Spinal cord (tissue), 10 donors: ENCODE data around the gene SKI. TPM values are rescaled to one million over a fixed set of nuclear protein-coding genes. Genes with fewer than 3 reads are reported as not detected.

Experiments used
- DNase-seq, 6 donors: peaks; one replicate each; pipeline versions ENCODE4 v3.0.0 to v3.0.0-alpha.2; 2013 to 2015; ENCODE audit warnings: low spot score in 6 of 6, low read depth in 4 of 6
- H3K27ac ChIP-seq: one replicate; pipeline ENCODE4 v1.5.1; 2013; ENCODE audit warnings: low read depth, low read length, control low read depth
- H3K27me3 ChIP-seq: one replicate; pipeline ENCODE4 v1.6.1; 2013; ENCODE audit warnings: low read length; ENCODE audit not compliant: control insufficient read depth, insufficient read depth
- H3K36me3 ChIP-seq: one replicate; pipeline ENCODE4 v1.6.1; 2013; ENCODE audit warnings: low read length; ENCODE audit not compliant: control insufficient read depth, insufficient read depth
- H3K4me1 ChIP-seq: one replicate; pipeline ENCODE4 v1.6.1; 2013; ENCODE audit warnings: low read length; ENCODE audit not compliant: control insufficient read depth, insufficient read depth
- H3K4me3 ChIP-seq: one replicate; pipeline ENCODE4 v1.5.1; 2013; ENCODE audit warnings: low read depth, low read length, control low read depth
- H3K9me3 ChIP-seq: one replicate; pipeline ENCODE4 v1.6.1; 2013; ENCODE audit warnings: low read length; ENCODE audit not compliant: control insufficient read depth, insufficient read depth
- WGBS: methylation state at CpG from one replicate; pipeline ENCODE4 v1.1.5; 2013; ENCODE audit warnings: missing lambda C conversion rate; ENCODE audit not compliant: insufficient coverage; 5-methylcytosine and 5-hydroxymethylcytosine counted together
- polyA plus RNA-seq, 2 donors: library from polyadenylated mRNA; unstranded; fragments of 120-200 nt; gene quantifications; one replicate each; pipeline ENCODE4 v1.2.1, GENCODE V29; 2013; ENCODE audit not compliant: insufficient read length in 2 of 2
- total RNA-seq, 2 donors: library from RNA; depleted of rRNA in 1 of 2; stranded (reverse); fragments of 120-200 nt in 1 of 2; fragments of >200 nt in 1 of 2; gene quantifications; one replicate each; pipeline versions ENCODE4 v1.2.3 to v1.2.4, GENCODE V29; 2013 to 2014
- donor health status: healthy.

SKI gene
- total and polyA plus RNA-seq, 4 donors = 20.0 to 72.3 (median 46.2) TPM

DNA sequence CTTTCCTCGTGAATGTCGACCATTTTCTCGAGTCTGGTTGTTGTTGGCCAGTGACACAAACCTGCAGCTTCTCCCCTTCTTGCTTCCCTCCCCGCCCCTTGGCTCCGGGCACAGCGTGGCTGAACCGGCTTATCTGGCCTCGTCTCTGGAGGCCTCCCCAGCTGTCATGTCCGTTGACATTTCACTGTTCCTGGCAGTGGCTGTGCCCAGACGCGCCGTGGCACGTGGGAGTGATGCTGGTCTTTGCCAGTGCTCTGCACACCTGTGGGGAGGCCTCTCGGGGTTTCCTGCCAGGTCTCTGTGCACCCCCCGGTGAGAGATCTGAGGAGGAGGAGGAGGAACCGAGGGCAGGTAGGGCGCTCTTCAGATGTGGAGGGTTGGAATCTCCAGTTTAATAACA, 23.7 kb downstream of the SKI start:
- peaks cover 54% of the 10 kb centered on the region for H3K36me3 ChIP-seq
- 56% methylated on average over 13 of the region's 17 CpGs for WGBS
- H3K9me3 ChIP-seq = no peaks in the 10 kb centered on the region
- peaks cover 88% of the 10 kb centered on the region for H3K4me1 ChIP-seq
- H3K27me3 ChIP-seq = no peaks in the 10 kb centered on the region
- no peak overlapping the region for H3K4me3 ChIP-seq
- H3K27ac ChIP-seq = no peak overlapping the region
- DNase-seq = no peak

DNA sequence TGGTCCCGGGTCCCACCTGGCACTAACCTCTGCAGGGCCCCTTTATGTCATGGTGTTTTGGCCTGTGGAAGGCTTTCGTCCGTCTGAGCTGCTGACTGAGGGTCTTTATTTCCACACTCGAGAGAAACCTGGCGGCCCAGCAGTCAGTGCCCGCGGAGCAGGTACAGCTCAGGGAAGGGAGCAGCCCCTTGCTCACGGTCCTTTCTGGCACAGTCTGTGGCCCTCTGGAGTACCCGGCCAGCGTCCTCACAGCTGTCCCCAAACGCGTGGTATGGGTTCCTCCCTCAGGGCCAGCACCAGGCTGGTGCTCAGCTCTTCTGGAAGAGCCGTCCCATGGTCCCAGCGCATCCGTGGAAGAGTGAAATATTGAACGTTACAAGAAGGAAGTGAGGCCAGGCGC, 24.3 kb downstream of the SKI start:
- Histone ChIP-seq H3K36me3 (peaks cover 50% of the 10 kb centered on the region), H3K9me3 (no peaks in the 10 kb centered on the region), H3K4me1 (peaks cover 88% of the 10 kb centered on the region), H3K27ac (no peak overlapping the region), H3K27me3 (no peaks in the 10 kb centered on the region), H3K4me3 (no peak overlapping the region)
- WGBS = 81% methylated on average over 17 of the region's 17 CpGs
- DNase-seq = no peak

DNA sequence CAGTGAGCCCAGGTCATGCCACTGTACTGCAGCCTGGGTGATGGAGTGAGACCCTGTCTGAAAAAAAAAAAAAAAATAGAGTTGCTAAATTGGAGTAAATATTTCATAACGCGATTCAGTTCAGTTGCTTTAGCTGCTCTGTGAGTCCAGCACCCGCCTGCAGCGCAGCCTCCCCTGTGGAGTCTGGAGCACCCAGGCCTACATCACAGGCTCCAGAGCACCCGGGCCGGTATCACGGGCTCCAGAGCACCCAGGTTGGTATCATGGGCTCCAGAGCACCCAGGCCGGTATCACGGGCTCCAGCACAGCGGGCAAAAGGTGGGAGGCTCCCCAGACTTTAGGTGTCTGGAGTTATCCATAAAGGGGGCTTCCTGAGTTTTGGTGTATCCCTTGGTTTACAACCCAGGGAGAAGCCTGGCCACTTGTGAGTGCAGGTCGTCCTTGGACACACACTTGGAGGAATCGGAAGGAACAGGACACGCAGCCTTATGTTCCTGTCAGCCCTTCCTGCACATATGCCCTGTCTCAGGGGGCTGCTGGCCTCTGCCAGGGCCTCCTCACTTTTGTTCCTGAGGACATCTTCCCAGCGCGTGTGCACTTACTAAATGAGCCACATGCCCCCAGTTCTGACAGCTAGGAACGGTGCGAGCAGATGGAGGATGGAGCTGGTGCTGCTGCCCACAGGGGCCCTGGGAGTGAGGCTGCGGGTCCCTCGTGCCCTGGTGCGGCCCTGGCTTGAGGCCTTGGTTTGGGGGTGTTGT, 25.1 kb downstream of the SKI start:
- no peak for DNase-seq
- WGBS = 93% methylated on average over 19 of the region's 20 CpGs
- Histone ChIP-seq H3K36me3 (peaks cover 44% of the 10 kb centered on the region), H3K27ac (no peak overlapping the region), H3K4me1 (peaks cover 88% of the 10 kb centered on the region), H3K27me3 (no peaks in the 10 kb centered on the region), H3K4me3 (no peak overlapping the region), H3K9me3 (no peaks in the 10 kb centered on the region)

DNA sequence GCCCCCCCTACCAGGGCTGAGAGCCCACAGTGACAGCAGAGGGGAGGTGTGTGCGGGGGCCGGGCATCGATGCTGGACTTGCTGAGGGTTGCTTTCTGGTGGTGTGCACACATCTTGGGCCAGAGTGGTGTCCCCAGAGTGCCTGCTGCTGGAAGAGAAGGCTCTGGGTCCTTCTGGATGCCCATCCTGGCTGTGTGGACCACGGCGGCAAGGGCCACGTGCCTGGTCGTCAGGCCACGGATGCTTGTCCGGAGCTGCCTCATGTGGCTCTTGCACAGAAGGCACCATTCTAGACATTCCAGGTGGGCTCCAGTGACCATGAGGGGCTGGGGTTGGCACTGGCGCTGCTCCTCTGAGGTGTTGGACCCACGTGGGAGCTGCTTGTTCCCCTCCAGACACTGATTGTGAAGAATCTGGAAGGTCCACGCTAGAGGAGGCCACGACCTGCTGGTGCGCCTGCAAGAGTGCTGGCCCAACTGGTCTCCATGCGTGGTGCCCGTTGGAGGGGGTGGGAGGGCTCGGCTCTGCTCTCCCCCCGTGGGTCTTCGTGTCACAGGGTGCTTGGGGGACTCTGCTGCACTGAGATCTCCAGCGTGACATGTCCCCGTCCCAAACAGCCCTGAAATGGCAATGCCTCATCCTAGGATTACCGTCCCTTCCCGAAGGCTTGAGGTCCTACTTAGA, 25.8 kb downstream of the SKI start:
- Histone ChIP-seq H3K9me3 (no peaks in the 10 kb centered on the region), H3K36me3 (peaks cover 44% of the 10 kb centered on the region), H3K27ac (no peak overlapping the region), H3K27me3 (no peaks in the 10 kb centered on the region), H3K4me3 (no peak overlapping the region), H3K4me1 (peaks cover 88% of the 10 kb centered on the region)
- 97% methylated on average over 18 of the region's 23 CpGs for WGBS
- DNase-seq = no peak

DNA sequence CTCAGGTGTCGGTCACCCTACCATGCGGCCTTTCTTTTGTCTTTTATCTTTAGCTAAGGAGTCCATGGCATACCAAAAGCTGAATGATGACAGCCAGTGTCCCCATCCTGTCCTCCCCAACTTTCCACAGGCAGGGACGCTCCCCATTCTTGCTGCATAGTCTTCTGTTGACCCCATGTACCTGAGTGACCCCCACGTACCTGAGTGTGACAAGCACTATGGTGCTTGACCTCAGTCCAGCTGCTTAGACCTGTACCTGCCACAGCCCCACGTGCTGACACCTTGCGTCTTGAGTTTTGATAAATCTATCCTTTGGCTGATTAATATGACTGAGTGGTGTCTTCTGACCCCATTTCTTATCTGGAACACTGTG, 26.9 kb downstream of the SKI start:
- Histone ChIP-seq H3K4me3 (no peak overlapping the region), H3K27ac (peak overlapping the region; percentile 57), H3K9me3 (no peaks in the 10 kb centered on the region), H3K4me1 (peaks cover 88% of the 10 kb centered on the region), H3K36me3 (peaks cover 41% of the 10 kb centered on the region), H3K27me3 (no peaks in the 10 kb centered on the region)
- DNase-seq = no peak
- 97% methylated on average over 4 of the region's 6 CpGs for WGBS

DNA sequence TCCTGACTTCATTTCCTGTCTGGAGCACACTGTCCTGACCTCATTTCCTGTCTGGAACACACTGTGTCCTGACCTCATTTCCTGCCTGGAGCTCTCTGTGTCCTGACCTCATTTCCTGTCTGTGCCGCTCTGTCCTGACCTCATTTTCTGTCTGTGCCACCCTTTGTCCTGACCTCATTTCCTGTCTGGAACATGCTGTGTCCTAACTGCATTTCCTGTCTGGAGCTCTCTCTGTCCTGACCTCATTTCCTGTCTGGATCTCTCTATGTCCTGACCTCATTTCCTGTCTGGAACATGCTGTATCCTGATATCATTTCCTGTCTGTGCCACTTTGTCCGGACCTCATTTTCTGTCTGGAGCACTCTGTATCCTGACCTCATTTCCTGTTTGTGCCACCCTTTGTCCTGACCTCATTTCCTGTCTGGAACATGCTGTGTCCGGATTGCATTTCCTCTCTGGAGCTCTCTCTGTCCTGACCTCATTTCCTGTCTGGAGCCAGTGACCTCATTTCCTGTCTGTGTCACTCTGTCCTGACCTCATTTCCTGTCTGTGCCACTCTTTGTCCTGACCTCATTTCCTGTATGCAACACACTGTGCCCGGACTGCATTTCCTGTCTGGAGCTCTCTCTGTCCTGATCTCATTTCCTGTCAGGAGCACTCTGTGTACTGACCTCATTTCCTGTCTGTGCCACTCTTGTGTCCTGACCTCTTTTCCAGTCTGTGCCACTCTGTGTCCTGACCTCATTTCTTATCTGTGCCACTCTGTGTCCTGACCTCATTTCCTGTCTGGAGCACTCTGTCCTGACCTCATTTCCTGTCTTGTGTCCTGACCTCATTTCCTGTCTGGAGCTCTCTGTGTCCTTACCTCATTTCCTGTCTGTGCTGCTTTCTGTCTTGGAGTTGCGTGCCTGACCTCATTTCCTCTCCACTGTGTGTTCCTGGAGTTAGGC, 27.6 kb downstream of the SKI start:
- 68% methylated on average over 5 of the region's 5 CpGs for WGBS
- peaks cover 82% of the 10 kb centered on the region for H3K4me1 ChIP-seq

DNA sequence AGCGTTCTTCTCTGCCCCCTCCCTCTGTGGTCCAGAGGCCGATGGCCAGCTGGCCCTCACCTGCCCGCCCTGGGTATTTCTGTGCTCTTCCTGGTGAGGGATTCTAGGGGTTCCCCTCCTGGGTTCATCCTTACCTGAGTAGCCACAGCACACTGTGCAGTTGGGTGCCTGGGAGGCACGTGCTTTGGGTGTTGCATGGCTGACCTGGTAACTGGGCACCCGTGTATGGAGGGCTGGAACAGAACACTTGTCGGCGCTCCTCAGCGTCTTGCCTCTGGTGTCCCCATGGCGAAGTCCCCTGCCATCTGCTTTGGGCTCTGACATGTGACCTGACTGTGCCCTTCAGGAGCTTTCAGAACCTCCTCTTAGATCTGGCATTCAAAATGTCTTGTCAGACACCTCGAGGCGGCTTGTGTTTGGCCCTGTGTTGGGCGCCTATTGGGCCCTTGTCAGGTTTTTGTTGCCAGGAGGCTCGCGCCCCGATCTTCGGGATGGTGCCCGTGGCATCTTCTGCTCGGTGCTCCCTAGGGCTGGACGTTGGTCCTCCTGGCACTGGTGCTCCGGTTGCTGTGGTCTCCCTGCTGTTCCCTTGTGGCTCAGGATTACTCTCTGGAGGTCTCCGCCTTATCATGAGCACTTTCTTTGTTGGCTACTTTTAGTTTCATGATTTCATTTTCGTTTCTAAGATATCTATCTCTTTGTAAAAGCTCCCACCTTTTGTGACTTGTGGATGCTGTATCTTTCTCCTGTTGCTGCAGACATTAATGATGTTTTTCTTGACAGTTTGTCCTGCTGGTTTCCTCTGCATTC, 28.5 kb downstream of the SKI start:
- peak overlapping the region; percentile 69 for H3K27ac ChIP-seq
- WGBS = 70% methylated on average over 16 of the region's 22 CpGs
- no peak for DNase-seq
- H3K4me3 ChIP-seq = no peak overlapping the region
- H3K27me3 ChIP-seq = no peaks in the 10 kb centered on the region
- peaks cover 28% of the 10 kb centered on the region for H3K36me3 ChIP-seq
- H3K4me1 ChIP-seq = peaks cover 73% of the 10 kb centered on the region
- H3K9me3 ChIP-seq = no peaks in the 10 kb centered on the region

More for the DNA sequence above, 27.6 kb downstream of the SKI start:
- no peaks in the 10 kb centered on the region for H3K9me3 ChIP-seq
- no peaks in the 10 kb centered on the region for H3K27me3 ChIP-seq
- peak in 1 of 6 donors; percentile 46 for DNase-seq
- H3K27ac ChIP-seq = peak overlapping the region; percentile 57
- H3K4me3 ChIP-seq = no peak overlapping the region
- H3K36me3 ChIP-seq = peaks cover 35% of the 10 kb centered on the region

DNA sequence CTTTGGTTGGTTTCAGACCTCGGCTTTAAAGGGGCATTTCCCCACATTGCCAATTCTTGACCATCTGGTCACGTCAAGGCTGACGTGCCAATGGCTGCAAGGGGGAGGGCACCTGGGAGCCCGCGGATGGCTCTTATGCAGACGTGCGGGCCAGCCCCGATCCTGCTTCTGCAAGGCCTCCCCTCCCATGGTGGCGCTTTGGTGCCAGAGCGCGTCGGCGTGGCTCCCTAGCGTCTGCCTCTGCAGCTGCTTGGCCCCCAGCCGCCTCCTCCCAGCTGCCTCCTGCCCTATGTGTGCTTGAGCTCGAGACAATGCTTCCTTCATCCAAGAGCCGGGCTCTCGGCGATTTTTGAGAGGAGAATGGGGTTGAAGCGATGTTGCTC, 29.1 kb downstream of the SKI start:
- Histone ChIP-seq H3K36me3 (peaks cover 22% of the 10 kb centered on the region), H3K4me3 (no peak overlapping the region), H3K4me1 (peaks cover 67% of the 10 kb centered on the region), H3K9me3 (no peaks in the 10 kb centered on the region), H3K27ac (peak overlapping the region; percentile 69), H3K27me3 (no peaks in the 10 kb centered on the region)
- WGBS = 16% methylated on average over 15 of the region's 20 CpGs
- DNase-seq = peak in 4 of 6 donors; percentile 42 to 85 (median 66)
